Naive thymus-derived CD8-positive, alpha-beta T cell (primary cell): ENCODE results near the gene TSPAN18. TPM values are rescaled to one million over a fixed set of nuclear protein-coding genes. Genes with fewer than 3 reads are reported as not detected.

Source experiments
- ATAC-seq, 2 donors: fragments of 150-1000 bp; cut with Tn5 transposase in 1 of 2; sonication (Bioruptor Pico), chemical (Tn5 transposase) in 1 of 2; 1 replicate in 1 of 2; 2 replicates in 1 of 2; pipeline ENCODE4 v1.10.0; 2021; ENCODE audit warnings: mild to moderate bottlenecking in 2 of 2, moderate library complexity in 2 of 2
- POLR2A ChIA-PET: fragments of 350-600 bp; sonication (Branson Sonifier 250); formaldehyde crosslinking; loops from one replicate; lab custom pipeline; 2021; ENCODE audit warnings: antibody characterized with exemption; lab: Charles Lee
- DNase-seq, 10 donors: peaks; one replicate each; pipeline versions ENCODE4 v3.0.0 to v3.0.0-alpha.2; 2020 to 2022
- H3K27ac Mint-ChIP-seq, 10 donors: one replicate each; pipeline ENCODE4 v1.8.0; 2020 to 2022; ENCODE audit warnings: mild to moderate bottlenecking in 10 of 10, mixed read lengths in 10 of 10, moderate library complexity in 4 of 10, inconsistent platforms in 1 of 10
- H3K27me3 Mint-ChIP-seq, 5 donors: one replicate each; pipeline ENCODE4 v1.8.0; 2021 to 2022; ENCODE audit warnings: mixed read lengths in 5 of 5
- H3K36me3 Mint-ChIP-seq, 3 donors: one replicate each; pipeline ENCODE4 v1.8.0; 2020 to 2022; ENCODE audit warnings: mixed read lengths in 3 of 3, mild to moderate bottlenecking in 2 of 3, inconsistent platforms in 1 of 3
- H3K4me1 Mint-ChIP-seq, 4 donors: one replicate each; pipeline ENCODE4 v1.8.0; 2021 to 2022; ENCODE audit warnings: mixed read lengths in 4 of 4
- H3K4me3 Mint-ChIP-seq, 10 donors: one replicate each; pipeline ENCODE4 v1.8.0; 2020 to 2022; ENCODE audit warnings: mild to moderate bottlenecking in 10 of 10, mixed read lengths in 10 of 10, moderate library complexity in 6 of 10, inconsistent platforms in 1 of 10
- H3K9me3 Mint-ChIP-seq, 9 donors: one replicate each; pipeline ENCODE4 v1.8.0; 2020 to 2022; ENCODE audit warnings: mixed read lengths in 9 of 9, mild to moderate bottlenecking in 3 of 9, inconsistent platforms in 1 of 9, moderate library complexity in 1 of 9
- polyA plus RNA-seq, 3 donors: library from polyadenylated mRNA; unstranded; fragments of 300-500 nt; fragmentation: Illumina TruSeq; gene quantifications; one replicate each; pipeline ENCODE4 v1.2.3, GENCODE V29; 2021
- total RNA-seq, 8 experiments: library from RNA in 2 of 8; stranded (reverse) in 2 of 8; gene quantifications; one replicate each; pipeline ENCODE4 v1.2.3 and lab custom pipeline; 2021 to 2026

TSPAN18 gene
- total and polyA plus RNA-seq, 5 experiments from 2014 or later: 0.73 to 5.5 (median 1.5) TPM

- no peaks in the 10 kb centered on the region for H3K9me3 Mint-ChIP-seq
- no peak overlapping the region for H3K4me3 Mint-ChIP-seq
- DNase-seq (no peak), ATAC-seq (no peak)
- peaks cover 0 to 2% (median 0%) of the 10 kb centered on the region in 5 donors for H3K27me3 Mint-ChIP-seq
- peaks cover 0 to 10% (median 4%) of the 10 kb centered on the region in 4 donors for H3K4me1 Mint-ChIP-seq
- peaks cover 0 to 2% (median 0%) of the 10 kb centered on the region in 3 donors for H3K36me3 Mint-ChIP-seq
- peak overlapping the region in 1 of 10 donors; percentile 56 for H3K27ac Mint-ChIP-seq
- POLR2A ChIA-PET: no interaction called here
These were observed 50.7 kb downstream of the TSPAN18 start for GRCh38 chr11:44777209-44778194.

DNA sequence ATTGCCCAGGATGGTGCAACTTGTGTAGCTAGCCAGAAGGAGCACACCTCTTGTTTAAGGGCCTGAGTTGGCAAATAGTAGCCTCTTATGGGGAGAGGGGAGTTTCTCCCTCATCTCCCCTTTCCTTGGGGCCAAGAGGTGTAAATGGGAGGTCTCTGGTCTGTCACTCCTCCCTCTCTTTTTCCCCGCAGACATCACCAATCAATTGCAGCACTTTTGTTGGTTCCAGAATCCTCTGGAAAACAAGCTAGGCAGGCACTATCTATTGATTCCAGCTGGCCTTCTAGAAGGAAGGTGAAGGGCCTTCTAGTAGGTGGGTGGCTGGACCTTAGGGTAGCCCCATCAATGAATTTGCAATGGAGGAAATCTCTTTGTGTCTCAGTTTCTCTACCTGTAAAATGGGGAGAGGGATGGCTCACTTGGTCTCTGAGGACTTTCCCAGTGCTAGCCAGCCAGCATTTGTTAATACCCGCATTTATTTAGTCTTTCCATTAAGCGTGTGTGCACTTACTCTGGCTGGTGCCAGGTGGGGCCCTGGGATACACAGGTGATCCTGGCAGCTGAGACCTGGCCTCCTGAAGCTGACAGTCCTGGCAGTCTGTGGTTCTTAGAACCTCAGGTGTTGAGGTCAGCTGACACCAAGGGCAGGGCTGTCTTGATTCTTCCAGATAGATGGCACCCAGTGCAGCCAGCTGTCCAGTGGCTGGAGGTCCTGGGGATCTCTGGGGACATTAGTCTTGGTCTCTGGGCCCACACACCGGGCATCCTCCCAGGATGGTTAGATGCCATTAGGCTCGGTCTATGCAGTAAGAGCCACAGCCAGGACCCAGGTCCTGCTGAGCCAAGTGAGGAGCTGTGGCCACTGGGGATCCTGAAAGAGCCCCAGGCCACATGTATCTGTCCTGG lies 51.7 kb downstream of the TSPAN18 start:
- no peak for DNase-seq
- POLR2A ChIA-PET: no interaction called here
- Mint-ChIP-seq H3K27ac (peak overlapping the region in 1 of 10 donors; percentile 56), H3K9me3 (no peaks in the 10 kb centered on the region), H3K36me3 (peaks cover 0 to 2% (median 0%) of the 10 kb centered on the region in 3 donors), H3K4me1 (peaks cover 0 to 10% (median 4%) of the 10 kb centered on the region in 4 donors), H3K4me3 (no peak overlapping the region), H3K27me3 (peaks cover 0 to 2% (median 0%) of the 10 kb centered on the region in 5 donors)
- ATAC-seq: no peak

DNA sequence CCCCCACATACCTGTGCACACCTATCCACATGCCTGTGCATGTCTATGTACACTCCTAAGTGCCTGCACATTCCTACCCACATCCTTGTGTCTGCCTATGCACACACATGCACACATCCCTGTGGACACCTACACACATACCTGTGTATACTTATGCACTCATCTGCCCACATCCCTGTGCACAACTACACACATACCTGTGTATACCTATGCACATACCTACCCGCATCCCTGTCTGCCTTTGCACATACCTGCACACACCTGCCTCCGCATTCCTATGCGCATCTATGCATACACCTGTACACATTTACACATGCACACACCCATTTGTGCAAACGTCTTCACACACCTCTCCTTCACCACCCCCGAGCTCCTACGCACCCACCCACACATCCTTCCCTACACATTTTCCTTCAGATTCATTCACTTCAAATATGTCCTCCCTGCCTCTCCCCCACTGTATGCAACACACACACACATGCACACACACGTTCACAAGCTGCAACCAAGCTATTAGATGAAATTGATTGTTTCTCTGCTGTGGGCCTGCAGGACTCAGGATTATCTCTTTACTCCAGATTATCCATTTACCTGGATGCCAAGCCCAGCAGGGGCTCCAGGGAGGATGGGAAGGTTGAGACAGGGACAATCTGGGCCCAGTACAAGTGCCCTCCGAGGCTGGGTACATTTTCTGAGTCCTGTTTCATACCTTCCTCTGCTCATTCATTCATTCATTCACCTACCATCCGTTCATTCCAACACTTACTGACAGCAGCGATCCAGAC lies 53.2 kb downstream of the TSPAN18 start:
- POLR2A ChIA-PET: no interaction called here
- H3K4me1 Mint-ChIP-seq: peaks cover 0 to 10% (median 4%) of the 10 kb centered on the region in 4 donors
- H3K4me3 Mint-ChIP-seq: no peak overlapping the region
- no peak for ATAC-seq
- H3K9me3 Mint-ChIP-seq: no peaks in the 10 kb centered on the region
- DNase-seq: no peak
- H3K36me3 Mint-ChIP-seq: peaks cover 0 to 2% (median 0%) of the 10 kb centered on the region in 3 donors
- no peak overlapping the region for H3K27ac Mint-ChIP-seq
- H3K27me3 Mint-ChIP-seq: peaks cover 0 to 2% (median 0%) of the 10 kb centered on the region in 5 donors

GRCh38 chr11:44780940-44781631 lies 54.3 kb downstream of the TSPAN18 start:
- Mint-ChIP-seq H3K36me3 (peaks cover 0 to 2% (median 0%) of the 10 kb centered on the region in 3 donors), H3K4me1 (peaks cover 0 to 8% (median 3%) of the 10 kb centered on the region in 4 donors), H3K9me3 (no peaks in the 10 kb centered on the region), H3K27me3 (peaks cover 0 to 2% (median 0%) of the 10 kb centered on the region in 5 donors), H3K27ac (peak overlapping the region in 1 of 10 donors; percentile 46), H3K4me3 (peak overlapping the region in 1 of 10 donors; percentile 45)
- ATAC-seq (no peak), DNase-seq (no peak)
- POLR2A ChIA-PET: no interaction called here

- H3K27ac Mint-ChIP-seq: no peak overlapping the region
- H3K36me3 Mint-ChIP-seq: peaks cover 0 to 2% (median 0%) of the 10 kb centered on the region in 3 donors
- ATAC-seq (no peak), DNase-seq (no peak)
- no peaks in the 10 kb centered on the region for H3K9me3 Mint-ChIP-seq
- no peak overlapping the region for H3K4me3 Mint-ChIP-seq
- POLR2A ChIA-PET: no interaction called here
- peaks cover 0 to 2% (median 0%) of the 10 kb centered on the region in 5 donors for H3K27me3 Mint-ChIP-seq
- peaks cover 0 to 8% (median 3%) of the 10 kb centered on the region in 4 donors for H3K4me1 Mint-ChIP-seq
These were observed 54.9 kb downstream of the TSPAN18 start for GRCh38 chr11:44781655-44782054.

GRCh38 chr11:44782478-44782877 lies 55.7 kb downstream of the TSPAN18 start:
- Mint-ChIP-seq H3K36me3 (peaks cover 0 to 2% (median 0%) of the 10 kb centered on the region in 3 donors), H3K9me3 (no peaks in the 10 kb centered on the region), H3K27ac (no peak overlapping the region), H3K4me1 (peaks cover 0 to 8% (median 3%) of the 10 kb centered on the region in 4 donors), H3K27me3 (peaks cover 0 to 2% (median 0%) of the 10 kb centered on the region in 5 donors), H3K4me3 (no peak overlapping the region)
- POLR2A ChIA-PET: no interaction called here
- DNase-seq (no peak), ATAC-seq (no peak)

DNA sequence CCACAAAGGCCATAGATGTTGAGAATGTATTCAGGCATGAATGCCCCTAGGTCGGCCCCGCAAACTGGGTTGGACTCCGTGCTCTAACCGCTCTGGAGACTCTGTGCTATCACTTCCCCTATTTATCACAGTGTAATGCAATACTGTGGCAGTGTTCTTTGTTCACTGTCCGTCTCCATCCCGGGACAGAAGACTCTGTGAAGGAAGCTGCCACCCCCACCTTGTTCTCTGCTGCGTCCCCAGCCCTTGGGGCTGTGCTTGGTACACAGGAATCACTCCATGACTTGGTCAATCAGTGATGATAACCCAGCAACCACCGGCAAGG lies 57.6 kb downstream of the TSPAN18 start:
- H3K27ac Mint-ChIP-seq: no peak overlapping the region
- ATAC-seq (no peak), DNase-seq (no peak)
- POLR2A ChIA-PET: no interaction called here
- H3K27me3 Mint-ChIP-seq: no peaks in the 10 kb centered on the region
- H3K9me3 Mint-ChIP-seq: no peaks in the 10 kb centered on the region
- H3K36me3 Mint-ChIP-seq: peaks cover 0 to 2% (median 0%) of the 10 kb centered on the region in 3 donors
- no peak overlapping the region for H3K4me3 Mint-ChIP-seq
- H3K4me1 Mint-ChIP-seq: peaks cover 0 to 10% (median 5%) of the 10 kb centered on the region in 4 donors

- ATAC-seq (no peak), DNase-seq (no peak)
- H3K9me3 Mint-ChIP-seq: no peaks in the 10 kb centered on the region
- H3K36me3 Mint-ChIP-seq: peaks cover 0 to under 1% (median 0%) of the 10 kb centered on the region in 3 donors
- H3K4me1 Mint-ChIP-seq: peaks cover 0 to 13% (median 3%) of the 10 kb centered on the region in 4 donors
- H3K27ac Mint-ChIP-seq: no peak overlapping the region
- H3K27me3 Mint-ChIP-seq: no peaks in the 10 kb centered on the region
- POLR2A ChIA-PET: no interaction called here
- no peak overlapping the region for H3K4me3 Mint-ChIP-seq
These were observed 58.1 kb downstream of the TSPAN18 start for GRCh38 chr11:44784851-44785250.

DNA sequence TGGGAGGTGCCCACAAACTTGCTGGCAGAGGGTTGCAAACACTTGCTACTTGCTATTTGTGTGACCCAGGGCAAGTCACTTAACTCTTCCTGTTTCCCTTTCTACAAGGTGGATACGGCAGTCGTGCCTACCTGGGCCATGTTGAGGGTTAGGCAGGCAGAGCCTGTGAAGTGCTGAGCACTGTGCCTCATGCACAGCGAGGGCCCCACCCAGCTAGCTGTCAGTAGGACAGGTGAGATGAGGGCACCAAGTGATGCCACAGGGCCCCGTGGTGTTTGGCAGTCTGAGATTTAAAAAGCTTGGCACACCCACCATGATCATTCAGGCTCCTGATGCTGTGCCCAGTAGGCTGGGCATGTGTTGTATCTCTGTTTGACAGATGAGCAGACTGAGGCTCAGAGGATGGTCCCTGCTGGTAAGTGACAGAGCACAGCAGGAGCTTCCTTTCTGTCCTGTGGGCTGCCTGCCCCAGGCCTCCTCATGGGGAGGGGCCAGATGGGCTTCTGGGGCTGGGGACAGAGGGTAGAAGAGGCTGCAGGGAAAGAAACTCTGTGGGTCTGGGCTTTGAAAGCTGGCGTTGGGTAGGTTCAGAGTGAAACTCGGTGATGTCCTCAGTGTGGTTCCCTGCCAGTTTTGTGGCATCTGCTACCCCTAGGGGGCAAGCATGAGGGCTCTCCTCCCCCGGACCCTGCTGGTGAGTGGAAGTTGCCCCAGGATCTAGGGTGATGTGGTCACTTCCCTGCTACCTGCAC lies 59.3 kb downstream of the TSPAN18 start:
- H3K4me3 Mint-ChIP-seq: no peak overlapping the region
- H3K27ac Mint-ChIP-seq: no peak overlapping the region
- POLR2A ChIA-PET: no interaction called here
- ATAC-seq (no peak), DNase-seq (peak in 1 of 10 donors; percentile 54)
- H3K36me3 Mint-ChIP-seq: no peaks in the 10 kb centered on the region
- no peaks in the 10 kb centered on the region for H3K9me3 Mint-ChIP-seq
- peaks cover 0 to 13% (median 6%) of the 10 kb centered on the region in 4 donors for H3K4me1 Mint-ChIP-seq
- H3K27me3 Mint-ChIP-seq: peaks cover 0 to 2% (median 0%) of the 10 kb centered on the region in 5 donors

- ATAC-seq (no peak), DNase-seq (no peak)
- peaks cover 0 to 2% (median 0%) of the 10 kb centered on the region in 5 donors for H3K27me3 Mint-ChIP-seq
- POLR2A ChIA-PET: no interaction called here
- no peaks in the 10 kb centered on the region for H3K36me3 Mint-ChIP-seq
- H3K9me3 Mint-ChIP-seq: no peaks in the 10 kb centered on the region
- H3K27ac Mint-ChIP-seq: no peak overlapping the region
- peaks cover 0 to 13% (median 6%) of the 10 kb centered on the region in 4 donors for H3K4me1 Mint-ChIP-seq
- H3K4me3 Mint-ChIP-seq: no peak overlapping the region
These were observed 60.3 kb downstream of the TSPAN18 start for GRCh38 chr11:44787070-44787469.

GRCh38 chr11:44787981-44788380 lies 61.2 kb downstream of the TSPAN18 start:
- Mint-ChIP-seq H3K4me3 (no peak overlapping the region), H3K4me1 (peaks cover 0 to 13% (median 8%) of the 10 kb centered on the region in 4 donors), H3K36me3 (no peaks in the 10 kb centered on the region), H3K27ac (no peak overlapping the region), H3K9me3 (no peaks in the 10 kb centered on the region), H3K27me3 (peaks cover 0 to 2% (median 0%) of the 10 kb centered on the region in 5 donors)
- DNase-seq (no peak), ATAC-seq (no peak)
- POLR2A ChIA-PET: no interaction called here
